ENCODE results near the gene GRK4. TPM values are rescaled to one million over a fixed set of nuclear protein-coding genes. Genes with fewer than 3 reads are reported as not detected.

GRK4 gene
- total and polyA plus RNA-seq, 2 of the 8 experiments (the other 6 are each of a cell fraction or from before 2014, with no cell fraction given): 0.77 to 1.8 TPM

DNA sequence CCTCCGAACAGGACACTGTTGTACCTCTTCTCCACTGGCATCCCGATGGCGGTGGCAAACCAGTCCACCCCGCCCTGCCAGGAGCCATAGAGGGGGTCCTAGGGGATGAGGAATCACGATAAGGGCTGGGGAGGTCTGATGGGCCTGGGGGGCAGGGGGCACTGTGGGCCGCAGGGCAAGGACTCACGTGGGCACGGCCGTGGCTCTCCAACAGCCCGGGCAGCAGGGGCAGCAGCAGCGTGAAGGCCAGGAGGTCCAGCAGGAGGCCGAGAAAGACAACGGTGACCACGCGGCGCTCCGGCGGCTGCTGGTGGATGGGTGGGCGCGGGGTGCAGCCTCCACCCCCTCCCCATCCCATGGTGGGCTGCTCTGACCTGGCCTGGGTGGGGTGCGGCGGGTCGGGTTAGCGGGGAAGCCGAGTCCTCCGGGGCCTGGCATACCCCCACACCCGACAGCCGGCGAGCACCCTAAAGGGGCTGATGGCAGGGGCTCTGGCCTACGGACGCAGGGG is 29.8 kb upstream of the GRK4 start:
- H2BK5ac ChIP-seq (ENCODE audit: low read depth, low read length): no peak overlapping the region; the same call in 1 of the 2 replicates
- no peak overlapping the region for H4K5ac ChIP-seq (ENCODE audit: insufficient read length, low read depth, low read length)
- H2AK5ac ChIP-seq (ENCODE audit: low read depth, low read length): no peak overlapping the region
- H3K18ac ChIP-seq (ENCODE audit: extremely low read depth, low read length): no peak overlapping the region; the same call in 1 of the 2 replicates
- peaks cover 15% of the 10 kb centered on the region for H3K23me2 ChIP-seq (ENCODE audit: low read depth, low read length)
- no peak overlapping the region for H2AFZ ChIP-seq (ENCODE audit: low read length)
- H3K79me1 ChIP-seq (ENCODE audit: low read depth, low read length): peaks cover 9% of the 10 kb centered on the region
- DNase-seq (ENCODE audit: low read depth in 1 of 2, low spot score in 2 of 2) (peak in 1 of 2 experiments; percentile 65), FAIRE-seq (no peak)
- no peak overlapping the region for H2BK15ac ChIP-seq (ENCODE audit: low read length)
- H3K23ac ChIP-seq (ENCODE audit: insufficient read length): no peak overlapping the region
- peaks cover 0 to 19% of the 10 kb centered on the region in 2 experiments; a peak in 2 of 4 replicates for H3K79me2 ChIP-seq (ENCODE audit: control insufficient read depth in 1 of 2, insufficient read depth in 2 of 2, low read length in 2 of 2)
- ChIA-PET CTCF (ENCODE audit: partially characterized antibody) (interaction anchor here (2.3 kb wide), 1 partner anchor 26 kb away, joined by 5 read pairs; no protein-coding TSS in a partner anchor), POLR2A (ENCODE audit: partially characterized antibody) (interaction anchor here (2.0 kb wide), 1 partner anchor 11 kb away, joined by 5 read pairs; no protein-coding TSS in a partner anchor)
- peak overlapping the region; percentile 79 for H4K91ac ChIP-seq (replicated peaks; ENCODE audit: insufficient read length, low read length)
- no peak overlapping the region for H2BK120ac ChIP-seq (replicated peaks; ENCODE audit: low read depth, low read length)
- no peak overlapping the region for H3K56ac ChIP-seq (replicated peaks; ENCODE audit: insufficient read length, low read depth, low read length)
- H3K4me2 ChIP-seq (ENCODE audit: insufficient read depth in 1 of 2, low read depth in 2 of 2, low read length in 2 of 2): peak overlapping the region; percentile 68 to 69
- no peak overlapping the region; the same call in 1 of the 2 replicates for H4K8ac ChIP-seq (ENCODE audit: extremely low read depth, insufficient read depth, low read length)
- no peak overlapping the region for H2BK20ac ChIP-seq (ENCODE audit: low read length)
- H3K14ac ChIP-seq (ENCODE audit: insufficient read length): no peak overlapping the region
- H4K20me1 ChIP-seq (replicated peaks in 1 of 2; ENCODE audit: control insufficient read depth in 1 of 2, insufficient read depth in 2 of 2, low read length in 2 of 2): peaks cover 8 to 27% of the 10 kb centered on the region in 2 experiments
- 64% methylated on average over 25 of the region's 31 CpGs; no CpG with 5 or more reads in 1 of the 2 experiments for WGBS, 2 experiments (ENCODE audit: extremely low coverage in 1 of 2, insufficient coverage in 1 of 2, insufficient read length in 1 of 2, insufficient replicate concordance in 2 of 2, low coverage in 1 of 2, low lambda C conversion rate in 2 of 2, missing lambda C conversion rate in 1 of 2)
- no peaks in the 10 kb centered on the region for H3K27me3 ChIP-seq (replicated peaks in 1 of 4; ENCODE audit: control insufficient read depth in 3 of 4, extremely low read depth in 1 of 4, insufficient read depth in 3 of 4, low read length in 3 of 4)
- no peak overlapping the region for H2BK12ac ChIP-seq (ENCODE audit: low read depth, low read length)
- no peaks in the 10 kb centered on the region for H3K9me3 ChIP-seq (ENCODE audit: insufficient read depth in 2 of 2, low read depth in 1 of 2, low read length in 1 of 2)
- no peak overlapping the region for H3K4ac ChIP-seq (replicated peaks; ENCODE audit: insufficient read length, low read depth, low read length)
- peak overlapping the region; percentile 32 to 83 (median 55) for H3K4me3 ChIP-seq (ENCODE audit: extremely low read depth in 1 of 4, insufficient read depth in 2 of 4, low read depth in 3 of 4, low read length in 4 of 4)
- H3K36me3 ChIP-seq (ENCODE audit: control insufficient read depth in 2 of 4, insufficient read depth in 4 of 4, low read length in 3 of 4): peaks cover 5 to 32% (median 19%) of the 10 kb centered on the region in 4 experiments
- H3K4me1 ChIP-seq (replicated peaks in 1 of 4; ENCODE audit: control insufficient read depth in 3 of 4, insufficient read depth in 4 of 4, low read length in 3 of 4): peaks cover 0 to 14% (median 7%) of the 10 kb centered on the region in 4 experiments; a peak in 6 of 7 replicates
- no peak overlapping the region for H3K27ac ChIP-seq (ENCODE audit: low read depth, low read length)
- peak overlapping the region in 2 of 4 experiments; percentile 38 to 47; a peak in 3 of 7 replicates for H3K9ac ChIP-seq (replicated peaks in 1 of 4; ENCODE audit: extremely low read depth in 1 of 4, low read depth in 3 of 4, low read length in 3 of 4)
- TF ChIP-seq CHD2 (IDR thresholded peaks at IDR 0.05; ENCODE audit: low read length) (no peak), ZNF274 (IDR thresholded peaks at IDR 0.05; ENCODE audit: borderline replicate concordance, extremely low read depth, low read length) (no peak), POLR2A (IDR thresholded peaks at IDR 0.05; ENCODE audit: control extremely low read depth in 1 of 2, low read depth in 2 of 2, low read length in 2 of 2) (no peak), TCF12 (IDR thresholded peaks at IDR 0.05; ENCODE audit: low read depth, low read length) (no peak), SIRT6 (IDR thresholded peaks at IDR 0.05; ENCODE audit: low read length) (no peak), RNF2 (IDR thresholded peaks at IDR 0.05; ENCODE audit: borderline replicate concordance, low read depth, low read length, missing control alignments, poor library complexity, severe bottlenecking) (no peak), SAP30 (IDR thresholded peaks at IDR 0.05; ENCODE audit: insufficient read depth, insufficient replicate concordance, low read length) (no peak), MAX (IDR thresholded peaks at IDR 0.05) (peak; percentile 79), HDAC2 (IDR thresholded peaks at IDR 0.05; ENCODE audit: borderline replicate concordance in 1 of 2, low read depth in 2 of 2, low read length in 2 of 2) (no peak), GABPA (IDR thresholded peaks at IDR 0.05; ENCODE audit: borderline replicate concordance, insufficient read depth, low read length) (0 out of 2 replicates have a peak, but pooled peaks have one; percentile 24)
